GM23338 (cell line): ENCODE data around the gene STX1A. TPM values are rescaled to one million over a fixed set of nuclear protein-coding genes. Genes with fewer than 3 reads are reported as not detected.
A peak's percentile ranks its signal among the peaks of the same experiment; 100 is the strongest.

ENCODE experiments used
- ATAC-seq: fragments of 200-7000 bp; cut with Tn5 transposase; 3 replicates; pipeline ENCODE4 v1.9.1; 2020
- DNase-seq: peaks from one replicate; pipeline ENCODE4 v3.0.0-alpha.2; 2015; ENCODE audit warnings: low spot score
- H2AFZ ChIP-seq: fragments of 200-600 bp; sonication (generic); 2 replicates; pipeline ENCODE4 v1.8.0; 2016; ENCODE audit warnings: antibody characterized with exemption, mild to moderate bottlenecking, moderate library complexity
- H3F3A ChIP-seq: fragments of 200-600 bp; sonication (generic); replicated peaks from 2 replicates; pipeline ENCODE4 v1.8.0; 2017; ENCODE audit warnings: antibody characterized with exemption, mixed run types, low read depth
- H3K27ac ChIP-seq: fragments of 200-600 bp; sonication (generic); 2 replicates; pipeline ENCODE4 v1.6.1; 2016; ENCODE audit warnings: low read depth
- H3K27me3 ChIP-seq: fragments of 200-600 bp; sonication (generic); 2 replicates; pipeline ENCODE4 v1.8.0; 2016; ENCODE audit warnings: mild to moderate bottlenecking, mixed run types, moderate library complexity; ENCODE audit not compliant: insufficient read depth
- H3K36me3 ChIP-seq: fragments of 200-600 bp; sonication (generic); 2 replicates; pipeline ENCODE4 v1.8.0; 2016; ENCODE audit warnings: mild to moderate bottlenecking; ENCODE audit not compliant: insufficient read depth
- H3K4me1 ChIP-seq: fragments of 200-600 bp; sonication (generic); 2 replicates; pipeline ENCODE4 v1.8.0; 2016; ENCODE audit warnings: mild to moderate bottlenecking, moderate library complexity; ENCODE audit not compliant: insufficient read depth
- H3K4me2 ChIP-seq: fragments of 200-600 bp; sonication (generic); 2 replicates; pipeline ENCODE4 v1.7.1; 2017; ENCODE audit warnings: mixed run types
- H3K4me3 ChIP-seq: fragments of 200-600 bp; sonication (generic); 2 replicates; pipeline ENCODE4 v1.6.1; 2016; ENCODE audit warnings: mixed run types
- H3K79me2 ChIP-seq: fragments of 200-600 bp; sonication (generic); replicated peaks from 2 replicates; pipeline ENCODE4 v1.8.0; 2017; ENCODE audit warnings: mild to moderate bottlenecking; ENCODE audit not compliant: insufficient read depth
- H3K9me2 ChIP-seq: fragments of 200-600 bp; sonication (generic); 2 replicates; pipeline ENCODE4 v1.8.0; 2017; ENCODE audit not compliant: insufficient read depth
- H4K20me1 ChIP-seq: fragments of 200-600 bp; sonication (generic); replicated peaks from 2 replicates; pipeline ENCODE4 v1.8.0; 2017; ENCODE audit warnings: mild to moderate bottlenecking; ENCODE audit not compliant: insufficient read depth
- H3K27ac Mint-ChIP-seq: 2 replicates; pipeline ENCODE4 v1.8.0; 2020; ENCODE audit warnings: inconsistent platforms, mild to moderate bottlenecking, moderate library complexity, mixed read lengths
- H3K27me3 Mint-ChIP-seq: 3 replicates; pipeline ENCODE4 v1.8.0; 2022; ENCODE audit warnings: low read depth, mild to moderate bottlenecking, moderate library complexity, mixed read lengths, inconsistent platforms; ENCODE audit not compliant: insufficient read depth, poor library complexity
- H3K36me3 Mint-ChIP-seq: 3 replicates; pipeline ENCODE4 v1.8.0; 2021; ENCODE audit warnings: low read depth, mild to moderate bottlenecking, inconsistent platforms, moderate library complexity, mixed read lengths
- H3K4me1 Mint-ChIP-seq: 3 replicates; pipeline ENCODE4 v1.8.0; 2020; ENCODE audit warnings: mild to moderate bottlenecking, inconsistent platforms, mixed read lengths
- H3K4me3 Mint-ChIP-seq: 3 replicates; pipeline ENCODE4 v1.8.0; 2021; ENCODE audit warnings: moderate library complexity, mild to moderate bottlenecking, inconsistent platforms, mixed read lengths
- H3K9me3 Mint-ChIP-seq: 3 replicates; pipeline ENCODE4 v1.8.0; 2020; ENCODE audit warnings: moderate library complexity, mild to moderate bottlenecking, inconsistent platforms, mixed read lengths
- CREB1 ChIP-seq: fragments of 250-450 bp; sonication (Bioruptor Pico); IDR thresholded peaks from 2 replicates; pipeline ENCODE4 v1.5.0; 2020; ENCODE audit warnings: low read depth, mild to moderate bottlenecking, moderate library complexity
- CTCF ChIP-seq, 2 experiments: fragments of 200-600 bp in 1 of 2; sonication (generic) in 1 of 2; conservative IDR thresholded peaks; 2 replicates each; pipeline versions ENCODE4 v1.5.1 to v1.6.1; 2016 to 2017; ENCODE audit warnings: antibody characterized with exemption in 2 of 2, low read depth in 2 of 2, mild to moderate bottlenecking in 2 of 2, moderate library complexity in 1 of 2
- ETS1 ChIP-seq: IDR thresholded peaks from 2 replicates; pipeline ENCODE4 v1.6.1; 2016; ENCODE audit warnings: antibody characterized with exemption
- EZH2 ChIP-seq: fragments of 200-600 bp; sonication (generic); IDR thresholded peaks from one replicate; pipeline ENCODE4 v1.8.0; 2017; ENCODE audit warnings: antibody characterized with exemption, mild to moderate bottlenecking, low read depth; ENCODE audit not compliant: unreplicated experiment
- EZH2phosphoT487 ChIP-seq: fragments of 200-600 bp; sonication (generic); IDR thresholded peaks from one replicate; pipeline ENCODE4 v1.8.1; 2018; ENCODE audit warnings: antibody characterized with exemption; ENCODE audit not compliant: unreplicated experiment
- JUNB ChIP-seq: IDR thresholded peaks from one replicate; pipeline ENCODE4 v1.6.1; 2016; ENCODE audit warnings: antibody characterized with exemption; ENCODE audit not compliant: unreplicated experiment
- NANOG ChIP-seq: IDR thresholded peaks from 2 replicates; pipeline ENCODE4 v1.6.1; 2016; ENCODE audit warnings: antibody characterized with exemption, borderline replicate concordance
- POLR2AphosphoS5 ChIP-seq: IDR thresholded peaks from 2 replicates; pipeline ENCODE4 v1.6.1; 2016; ENCODE audit warnings: antibody characterized with exemption, low read depth
- REST ChIP-seq: IDR thresholded peaks from one replicate; pipeline ENCODE4 v1.6.1; 2018; ENCODE audit warnings: antibody characterized with exemption; ENCODE audit not compliant: unreplicated experiment
- STAT1 ChIP-seq: IDR thresholded peaks from one replicate; pipeline ENCODE4 v1.6.1; 2016; ENCODE audit warnings: antibody characterized with exemption; ENCODE audit not compliant: unreplicated experiment
- ZNF114 ChIP-seq: fragments of 250-450 bp; sonication (Bioruptor Pico); IDR thresholded peaks from 2 replicates; pipeline ENCODE4 v1.5.0; 2020; ENCODE audit warnings: mild to moderate bottlenecking, moderate library complexity
- ZNF331 ChIP-seq: fragments of 250-450 bp; sonication (Bioruptor Pico); IDR thresholded peaks from 2 replicates; pipeline ENCODE4 v1.5.0; 2020; ENCODE audit warnings: low read depth, mild to moderate bottlenecking, moderate library complexity
- polyA plus RNA-seq: library from polyadenylated mRNA; unstranded; fragments of >200 nt; fragmentation: Nextera tagmentation; extraction: Ambion mirVana; gene quantifications from 2 replicates; pipeline ENCODE4 v1.2.1, GENCODE V29; 2016
- total RNA-seq: library from RNA; depleted of rRNA; stranded (reverse); fragments of >200 nt; shearing (Covaris generic); gene quantifications from 2 replicates; pipeline ENCODE4 v1.2.3, GENCODE V29; 2014
- TF ChIP-seq, protein P1 (sequence below): fragments of 250-450 bp; sonication (Bioruptor Pico); IDR thresholded peaks from 2 replicates; pipeline ENCODE4 v1.5.0; 2020; ENCODE audit warnings: mild to moderate bottlenecking, moderate library complexity

The STX1A gene
- total and polyA plus RNA-seq, 2 experiments from 2014 or later: 9.1 to 19.8 TPM

- Histone ChIP-seq H3K9me2 (no peaks in the 10 kb centered on the region), H3K79me2 (no peaks in the 10 kb centered on the region), H3K36me3 (no peaks in the 10 kb centered on the region), H3F3A (0 out of 2 replicates have a peak, but pooled peaks cover 5% of the 10 kb centered on the region), H2AFZ (0 out of 2 replicates have a peak overlapping the region, but pooled peaks have one; percentile 47), H3K4me1 (peaks cover 19% of the 10 kb centered on the region; the same call in 1 of the 2 replicates), H3K4me2 (peak overlapping the region; percentile 76), H4K20me1 (no peaks in the 10 kb centered on the region; the same call in 1 of the 2 replicates), H3K27me3 (peaks cover 11% of the 10 kb centered on the region), H3K27ac (no peak overlapping the region), H3K4me3 (peak overlapping the region; percentile 49)
- Mint-ChIP-seq H3K27ac (no peak overlapping the region), H3K4me3 (no peak overlapping the region), H3K27me3 (peaks cover 16% of the 10 kb centered on the region), H3K4me1 (peaks cover 17% of the 10 kb centered on the region; the same call in 2 of the 3 replicates), H3K9me3 (no peaks in the 10 kb centered on the region), H3K36me3 (peaks cover 3% of the 10 kb centered on the region; the same call in 1 of the 3 replicates)
- peak; percentile 17 for ATAC-seq
- TF ChIP-seq POLR2AphosphoS5: no peak
- no peak for TF ChIP-seq STAT1
- TF ChIP-seq REST: no peak
- no peak for TF ChIP-seq NANOG
- TF ChIP-seq EZH2phosphoT487: no peak
- no peak for TF ChIP-seq CREB1 (CRISPR knock-in tag)
- TF ChIP-seq, protein P1, sequence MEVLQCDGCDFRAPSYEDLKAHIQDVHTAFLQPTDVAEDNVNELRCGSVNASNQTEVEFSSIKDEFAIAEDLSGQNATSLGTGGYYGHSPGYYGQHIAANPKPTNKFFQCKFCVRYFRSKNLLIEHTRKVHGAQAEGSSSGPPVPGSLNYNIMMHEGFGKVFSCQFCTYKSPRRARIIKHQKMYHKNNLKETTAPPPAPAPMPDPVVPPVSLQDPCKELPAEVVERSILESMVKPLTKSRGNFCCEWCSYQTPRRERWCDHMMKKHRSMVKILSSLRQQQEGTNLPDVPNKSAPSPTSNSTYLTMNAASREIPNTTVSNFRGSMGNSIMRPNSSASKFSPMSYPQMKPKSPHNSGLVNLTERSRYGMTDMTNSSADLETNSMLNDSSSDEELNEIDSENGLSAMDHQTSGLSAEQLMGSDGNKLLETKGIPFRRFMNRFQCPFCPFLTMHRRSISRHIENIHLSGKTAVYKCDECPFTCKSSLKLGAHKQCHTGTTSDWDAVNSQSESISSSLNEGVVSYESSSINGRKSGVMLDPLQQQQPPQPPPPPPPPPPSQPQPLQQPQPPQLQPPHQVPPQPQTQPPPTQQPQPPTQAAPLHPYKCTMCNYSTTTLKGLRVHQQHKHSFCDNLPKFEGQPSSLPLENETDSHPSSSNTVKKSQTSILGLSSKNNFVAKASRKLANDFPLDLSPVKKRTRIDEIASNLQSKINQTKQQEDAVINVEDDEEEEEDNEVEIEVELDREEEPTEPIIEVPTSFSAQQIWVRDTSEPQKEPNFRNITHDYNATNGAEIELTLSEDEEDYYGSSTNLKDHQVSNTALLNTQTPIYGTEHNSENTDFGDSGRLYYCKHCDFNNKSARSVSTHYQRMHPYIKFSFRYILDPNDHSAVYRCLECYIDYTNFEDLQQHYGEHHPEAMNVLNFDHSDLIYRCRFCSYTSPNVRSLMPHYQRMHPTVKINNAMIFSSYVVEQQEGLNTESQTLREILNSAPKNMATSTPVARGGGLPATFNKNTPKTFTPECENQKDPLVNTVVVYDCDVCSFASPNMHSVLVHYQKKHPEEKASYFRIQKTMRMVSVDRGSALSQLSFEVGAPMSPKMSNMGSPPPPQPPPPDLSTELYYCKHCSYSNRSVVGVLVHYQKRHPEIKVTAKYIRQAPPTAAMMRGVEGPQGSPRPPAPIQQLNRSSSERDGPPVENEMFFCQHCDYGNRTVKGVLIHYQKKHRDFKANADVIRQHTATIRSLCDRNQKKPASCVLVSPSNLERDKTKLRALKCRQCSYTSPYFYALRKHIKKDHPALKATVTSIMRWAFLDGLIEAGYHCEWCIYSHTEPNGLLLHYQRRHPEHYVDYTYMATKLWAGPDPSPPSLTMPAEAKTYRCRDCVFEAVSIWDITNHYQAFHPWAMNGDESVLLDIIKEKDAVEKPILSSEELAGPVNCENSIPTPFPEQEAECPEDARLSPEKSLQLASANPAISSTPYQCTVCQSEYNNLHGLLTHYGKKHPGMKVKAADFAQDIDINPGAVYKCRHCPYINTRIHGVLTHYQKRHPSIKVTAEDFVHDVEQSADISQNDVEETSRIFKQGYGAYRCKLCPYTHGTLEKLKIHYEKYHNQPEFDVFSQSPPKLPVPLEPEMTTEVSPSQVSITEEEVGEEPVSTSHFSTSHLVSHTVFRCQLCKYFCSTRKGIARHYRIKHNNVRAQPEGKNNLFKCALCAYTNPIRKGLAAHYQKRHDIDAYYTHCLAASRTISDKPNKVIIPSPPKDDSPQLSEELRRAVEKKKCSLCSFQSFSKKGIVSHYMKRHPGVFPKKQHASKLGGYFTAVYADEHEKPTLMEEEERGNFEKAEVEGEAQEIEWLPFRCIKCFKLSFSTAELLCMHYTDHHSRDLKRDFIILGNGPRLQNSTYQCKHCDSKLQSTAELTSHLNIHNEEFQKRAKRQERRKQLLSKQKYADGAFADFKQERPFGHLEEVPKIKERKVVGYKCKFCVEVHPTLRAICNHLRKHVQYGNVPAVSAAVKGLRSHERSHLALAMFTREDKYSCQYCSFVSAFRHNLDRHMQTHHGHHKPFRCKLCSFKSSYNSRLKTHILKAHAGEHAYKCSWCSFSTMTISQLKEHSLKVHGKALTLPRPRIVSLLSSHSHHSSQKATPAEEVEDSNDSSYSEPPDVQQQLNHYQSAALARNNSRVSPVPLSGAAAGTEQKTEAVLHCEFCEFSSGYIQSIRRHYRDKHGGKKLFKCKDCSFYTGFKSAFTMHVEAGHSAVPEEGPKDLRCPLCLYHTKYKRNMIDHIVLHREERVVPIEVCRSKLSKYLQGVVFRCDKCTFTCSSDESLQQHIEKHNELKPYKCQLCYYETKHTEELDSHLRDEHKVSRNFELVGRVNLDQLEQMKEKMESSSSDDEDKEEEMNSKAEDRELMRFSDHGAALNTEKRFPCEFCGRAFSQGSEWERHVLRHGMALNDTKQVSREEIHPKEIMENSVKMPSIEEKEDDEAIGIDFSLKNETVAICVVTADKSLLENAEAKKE: no peak
- TF ChIP-seq JUNB: no peak
- TF ChIP-seq ETS1: no peak
- TF ChIP-seq CTCF (conservative IDR thresholded peaks at IDR 0.05; ENCODE audit: low read depth in 2 of 2): no peak
- no peak for TF ChIP-seq EZH2
- no peak for TF ChIP-seq ZNF114
- no peak for TF ChIP-seq ZNF331 (CRISPR knock-in tag)
- no peak for DNase-seq
Observed at GRCh38 chr7:73671322-73671661, 48.2 kb downstream of the STX1A start.
